ENCODE results near the gene UBL7.

DNA sequence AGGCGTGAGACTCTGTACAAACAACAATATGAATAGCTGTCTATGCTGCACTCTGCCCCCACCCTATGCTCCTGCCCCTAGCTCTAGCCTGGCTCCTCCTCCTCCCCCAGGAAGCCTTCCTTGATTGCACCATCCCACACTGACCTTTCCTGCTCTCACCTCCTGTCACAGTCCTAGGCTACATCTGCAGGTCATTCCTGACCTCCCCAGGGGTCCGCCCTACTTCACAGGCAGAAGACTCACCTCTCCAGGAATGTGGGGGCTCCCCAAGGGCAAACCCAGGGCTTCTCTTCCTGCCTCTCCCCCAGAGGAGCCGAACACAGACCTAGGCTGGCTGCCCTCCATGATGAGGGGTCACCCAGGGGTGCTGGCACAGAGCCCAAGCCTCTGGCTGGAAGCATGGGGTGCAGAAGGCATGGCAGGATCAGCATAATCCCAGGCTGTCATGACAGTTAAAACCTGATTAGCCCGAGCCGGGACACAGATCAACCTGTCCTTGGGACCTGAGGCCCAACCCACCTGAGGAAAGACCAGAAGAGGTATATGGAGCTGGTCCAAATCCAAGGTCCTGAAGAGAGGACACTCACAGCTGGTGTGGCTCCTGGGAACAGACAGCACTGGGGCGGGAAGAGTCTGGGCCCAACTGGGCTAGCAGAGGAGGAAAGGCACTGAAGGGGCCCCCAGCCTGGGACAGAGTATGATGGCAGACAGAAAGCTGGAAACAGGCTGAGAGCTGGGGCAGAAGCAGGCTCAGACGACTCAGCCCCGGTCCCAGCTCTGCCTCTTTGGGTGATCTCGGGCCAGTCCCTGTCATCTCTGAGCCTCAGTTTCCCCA, 33.1 kb downstream of the UBL7 start:
- TF ChIP-seq, protein P1, sequence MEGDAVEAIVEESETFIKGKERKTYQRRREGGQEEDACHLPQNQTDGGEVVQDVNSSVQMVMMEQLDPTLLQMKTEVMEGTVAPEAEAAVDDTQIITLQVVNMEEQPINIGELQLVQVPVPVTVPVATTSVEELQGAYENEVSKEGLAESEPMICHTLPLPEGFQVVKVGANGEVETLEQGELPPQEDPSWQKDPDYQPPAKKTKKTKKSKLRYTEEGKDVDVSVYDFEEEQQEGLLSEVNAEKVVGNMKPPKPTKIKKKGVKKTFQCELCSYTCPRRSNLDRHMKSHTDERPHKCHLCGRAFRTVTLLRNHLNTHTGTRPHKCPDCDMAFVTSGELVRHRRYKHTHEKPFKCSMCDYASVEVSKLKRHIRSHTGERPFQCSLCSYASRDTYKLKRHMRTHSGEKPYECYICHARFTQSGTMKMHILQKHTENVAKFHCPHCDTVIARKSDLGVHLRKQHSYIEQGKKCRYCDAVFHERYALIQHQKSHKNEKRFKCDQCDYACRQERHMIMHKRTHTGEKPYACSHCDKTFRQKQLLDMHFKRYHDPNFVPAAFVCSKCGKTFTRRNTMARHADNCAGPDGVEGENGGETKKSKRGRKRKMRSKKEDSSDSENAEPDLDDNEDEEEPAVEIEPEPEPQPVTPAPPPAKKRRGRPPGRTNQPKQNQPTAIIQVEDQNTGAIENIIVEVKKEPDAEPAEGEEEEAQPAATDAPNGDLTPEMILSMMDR (conservative IDR thresholded peaks at IDR 0.05) = no peak
- no peak for TF ChIP-seq ZFX (IDR thresholded peaks at IDR 0.05)
